ACC112 (cell line): ENCODE measurements around the gene PHC3.
"Not testable (repeated sequence)": the region's sequence is repeated elsewhere in the genome, so short reads cannot be mapped to it uniquely, and the experiment has no call there.

ENCODE experiments used
- H2AFZ ChIP-seq: fragments of 200-600 bp; sonication (generic); one replicate; pipeline ENCODE4 v1.6.0; 2017; ENCODE audit warnings: antibody characterized with exemption, low read length; ENCODE audit not compliant: unreplicated experiment
- H3K27ac ChIP-seq: fragments of 200-600 bp; sonication (generic); 2 replicates; pipeline ENCODE4 v1.5.1; 2014; ENCODE audit warnings: low read depth, mild to moderate bottlenecking, antibody characterized with exemption, low read length, moderate library complexity
- H3K27me3 ChIP-seq: fragments of 200-600 bp; sonication (generic); 2 replicates; pipeline ENCODE4 v1.6.1; 2014; ENCODE audit warnings: mild to moderate bottlenecking, antibody characterized with exemption, low read length, moderate library complexity, mixed read lengths; ENCODE audit not compliant: insufficient read depth
- H3K36me3 ChIP-seq: fragments of 200-600 bp; sonication (generic); 2 replicates; pipeline ENCODE4 v1.6.1; 2016; ENCODE audit warnings: mild to moderate bottlenecking, antibody characterized with exemption, low read length, moderate library complexity, mixed read lengths; ENCODE audit not compliant: insufficient read depth
- H3K4me1 ChIP-seq: fragments of 200-600 bp; sonication (generic); one replicate; pipeline ENCODE4 v1.6.1; 2016; ENCODE audit warnings: low read length, mixed read lengths; ENCODE audit not compliant: insufficient read depth, unreplicated experiment, control insufficient read depth
- H3K4me3 ChIP-seq: fragments of 200-600 bp; sonication (generic); 2 replicates; pipeline ENCODE4 v1.5.1; 2014; ENCODE audit warnings: mild to moderate bottlenecking, low read depth, low read length
- H3K79me2 ChIP-seq: fragments of 200-600 bp; sonication (generic); one replicate; pipeline ENCODE4 v1.6.0; 2016; ENCODE audit warnings: low read length; ENCODE audit not compliant: control insufficient read depth, unreplicated experiment, insufficient read depth

The PHC3 gene

DNA sequence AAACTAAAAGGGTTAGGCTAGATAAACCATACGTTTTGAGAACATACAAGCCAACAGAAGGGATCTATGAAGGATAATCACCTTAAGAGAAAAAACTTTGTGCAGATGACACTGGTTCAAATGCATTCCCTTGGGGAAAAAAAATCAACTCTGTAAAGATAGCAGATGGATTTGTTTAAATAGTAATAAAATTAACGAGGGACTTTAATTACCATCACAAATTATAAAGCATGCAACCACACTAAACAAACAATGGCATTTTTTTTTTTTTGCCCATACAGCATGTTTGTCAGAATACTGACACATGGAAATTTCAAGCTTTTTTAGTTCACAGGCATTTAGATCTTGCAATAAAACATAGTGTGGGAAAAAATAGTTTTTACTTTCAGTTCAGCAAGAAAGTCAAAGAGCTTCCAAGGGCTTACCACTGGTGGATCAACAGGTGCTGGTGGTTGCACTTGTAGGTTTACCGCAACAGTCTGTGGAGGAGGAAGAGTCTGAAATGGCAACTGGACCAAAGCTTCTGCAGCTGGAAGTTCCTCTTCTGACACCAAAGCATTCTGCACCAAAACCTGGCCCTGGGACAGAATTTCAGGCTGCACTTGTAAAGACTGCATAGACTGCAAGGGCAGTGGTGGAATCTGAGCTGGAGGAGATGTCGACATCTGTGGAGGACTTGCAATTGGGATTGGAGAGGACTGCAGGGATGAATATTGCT is 53.1 kb downstream of the PHC3 start:
- Histone ChIP-seq H3K79me2 (peaks cover 9% of the 10 kb centered on the region), H3K4me3 (no peak overlapping the region), H3K27ac (no peak overlapping the region), H3K27me3 (no peaks in the 10 kb centered on the region), H2AFZ (no peak overlapping the region), H3K4me1 (peaks cover 12% of the 10 kb centered on the region), H3K36me3 (peaks cover 39% of the 10 kb centered on the region)

DNA sequence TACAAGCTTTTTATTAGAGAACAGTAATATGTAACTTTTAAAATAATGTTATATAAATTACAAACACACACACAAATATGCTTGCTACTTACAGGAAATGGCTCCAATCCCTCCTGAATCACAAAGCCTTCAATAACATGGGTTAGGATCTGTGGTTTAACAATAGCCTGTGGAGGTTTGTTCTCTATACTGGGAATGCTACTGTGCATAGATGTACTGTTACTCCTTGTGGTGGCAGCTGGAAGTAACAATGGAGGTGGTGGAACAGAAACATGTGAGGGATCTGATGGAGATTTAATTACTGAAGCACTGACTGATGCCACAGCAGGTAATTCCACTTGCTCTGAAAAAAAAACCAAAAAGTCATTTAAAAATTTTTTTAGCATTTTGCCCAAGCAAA is 64.4 kb downstream of the PHC3 start:
- H3K79me2 ChIP-seq, result no peaks in the 10 kb centered on the region
- H3K36me3 ChIP-seq, result peaks cover 39% of the 10 kb centered on the region
- no peaks in the 10 kb centered on the region for H3K4me1 ChIP-seq
- no peak overlapping the region for H2AFZ ChIP-seq
- no peak overlapping the region for H3K4me3 ChIP-seq
- no peak overlapping the region for H3K27ac ChIP-seq
- H3K27me3 ChIP-seq, result no peaks in the 10 kb centered on the region

DNA sequence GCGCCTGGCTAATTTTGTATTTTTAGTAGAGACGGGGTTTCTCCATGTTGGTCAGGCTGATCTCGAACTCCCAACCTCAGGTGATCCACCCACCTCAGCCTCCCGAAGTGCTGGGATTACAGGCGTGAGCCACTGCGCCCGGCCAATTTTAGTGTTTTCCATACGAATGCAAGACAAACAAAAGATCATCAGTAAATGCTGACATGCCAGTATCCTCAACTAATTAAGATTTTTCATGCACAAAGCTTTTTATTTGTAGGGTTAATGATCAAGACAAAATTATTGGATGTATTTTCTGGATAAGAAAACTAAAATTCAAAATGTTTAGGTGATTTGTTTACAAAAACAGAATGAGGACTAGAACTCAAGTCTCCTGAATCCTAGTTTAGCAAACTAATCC is 67.4 kb downstream of the PHC3 start:
- not testable (repeated sequence) for H3K4me3 ChIP-seq, H3K79me2 ChIP-seq, H3K4me1 ChIP-seq, H3K27me3 ChIP-seq, H3K27ac ChIP-seq, H2AFZ ChIP-seq
- peaks cover 24% of the 10 kb centered on the region for H3K36me3 ChIP-seq

DNA sequence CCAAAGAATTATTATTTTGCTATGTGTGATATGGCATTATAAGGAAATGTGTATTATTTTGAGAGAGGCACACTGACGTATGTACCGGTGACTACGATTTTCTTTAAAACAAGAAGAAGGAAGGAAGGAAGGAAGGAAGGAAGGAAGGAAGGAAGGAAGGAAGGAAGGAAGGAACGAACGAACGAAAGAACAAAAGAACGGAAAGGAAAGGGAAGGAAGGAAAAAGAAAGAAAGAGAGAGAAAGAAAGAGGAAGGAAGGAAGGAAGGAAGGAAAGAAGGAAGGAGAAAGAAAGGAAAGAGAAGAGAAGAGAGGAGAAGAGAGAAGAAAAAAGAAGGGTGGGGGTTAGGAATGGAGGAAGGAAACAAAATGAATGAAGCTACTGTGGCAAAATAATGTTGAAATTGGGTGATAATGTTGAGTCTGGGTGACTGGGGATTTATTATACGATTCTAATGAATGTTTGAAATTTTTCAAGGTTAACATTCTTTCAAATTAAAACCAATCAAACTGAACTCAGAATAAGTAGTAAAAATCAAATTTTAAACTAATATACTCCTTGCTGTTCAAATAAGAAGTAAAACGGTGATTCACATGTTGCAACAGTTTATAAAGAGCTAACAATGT is 70.3 kb downstream of the PHC3 start:
- H3K4me3 ChIP-seq, result no peak overlapping the region
- H3K36me3 ChIP-seq, result peaks cover 24% of the 10 kb centered on the region
- H3K27me3 ChIP-seq, result no peaks in the 10 kb centered on the region
- no peaks in the 10 kb centered on the region for H3K79me2 ChIP-seq
- no peak overlapping the region for H2AFZ ChIP-seq
- no peaks in the 10 kb centered on the region for H3K4me1 ChIP-seq
- no peak overlapping the region for H3K27ac ChIP-seq

DNA sequence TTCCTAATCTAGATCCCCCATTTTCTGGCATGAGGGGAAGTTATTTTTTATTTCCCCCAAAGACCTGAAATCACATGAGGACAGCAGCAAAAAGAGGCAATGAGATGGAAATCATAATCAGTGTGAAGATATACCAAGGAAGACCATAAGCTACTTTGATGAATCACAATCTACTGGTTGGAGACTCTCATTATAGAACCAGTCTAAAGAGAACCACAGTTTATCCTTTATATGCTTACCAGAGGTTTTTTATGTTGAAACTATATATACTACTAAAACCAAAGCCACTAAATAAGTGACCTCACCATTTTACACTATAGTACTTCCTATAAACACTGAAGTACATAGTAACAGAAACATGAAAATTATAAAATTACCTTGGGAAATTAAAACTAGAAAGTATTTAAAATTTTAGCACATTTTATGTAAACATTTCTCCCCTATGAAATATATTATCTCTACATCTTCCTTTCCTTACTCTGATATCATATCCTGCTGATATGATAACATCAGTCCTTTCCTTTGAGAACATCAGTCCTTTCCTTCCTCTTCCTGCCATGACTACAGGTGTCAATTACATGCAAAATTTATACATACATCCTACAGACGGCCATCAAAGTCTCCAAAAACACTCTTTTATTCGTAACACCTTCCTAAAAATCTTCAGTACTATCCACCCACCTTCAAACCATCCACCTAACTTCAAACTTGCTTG is 71.8 kb downstream of the PHC3 start:
- Histone ChIP-seq H3K36me3 (peaks cover 20% of the 10 kb centered on the region), H3K79me2 (no peaks in the 10 kb centered on the region)

DNA sequence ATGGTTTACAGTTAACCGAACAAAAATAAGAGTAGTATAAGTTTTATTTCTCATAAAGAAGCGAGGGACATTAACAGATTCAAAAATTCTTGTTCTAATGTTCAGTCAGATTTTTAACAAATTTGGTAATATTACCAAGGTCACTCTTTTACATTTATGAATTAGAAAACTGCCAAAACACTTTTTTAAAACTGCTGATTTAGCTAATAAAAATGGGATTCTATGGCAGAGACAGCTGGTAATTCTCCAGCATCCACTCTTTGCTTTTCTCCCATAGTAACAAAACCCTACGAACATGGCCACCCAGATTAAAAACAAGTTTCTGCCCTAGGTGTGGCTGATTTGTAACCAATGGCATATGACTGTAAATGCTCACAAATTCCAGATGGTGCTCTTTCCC is 72.6 kb downstream of the PHC3 start:
- H3K4me1 ChIP-seq, result no peaks in the 10 kb centered on the region
- no peaks in the 10 kb centered on the region for H3K27me3 ChIP-seq
- H3K4me3 ChIP-seq, result no peak overlapping the region
- H3K36me3 ChIP-seq, result peaks cover 14% of the 10 kb centered on the region
- H3K27ac ChIP-seq, result no peak overlapping the region
- no peaks in the 10 kb centered on the region for H3K79me2 ChIP-seq
- H2AFZ ChIP-seq, result no peak overlapping the region

More for the DNA sequence above, 71.8 kb downstream of the PHC3 start:
- no peak overlapping the region for H3K27ac ChIP-seq
- no peaks in the 10 kb centered on the region for H3K4me1 ChIP-seq
- no peak overlapping the region for H2AFZ ChIP-seq
- no peak overlapping the region for H3K4me3 ChIP-seq
- H3K27me3 ChIP-seq, result no peaks in the 10 kb centered on the region

DNA sequence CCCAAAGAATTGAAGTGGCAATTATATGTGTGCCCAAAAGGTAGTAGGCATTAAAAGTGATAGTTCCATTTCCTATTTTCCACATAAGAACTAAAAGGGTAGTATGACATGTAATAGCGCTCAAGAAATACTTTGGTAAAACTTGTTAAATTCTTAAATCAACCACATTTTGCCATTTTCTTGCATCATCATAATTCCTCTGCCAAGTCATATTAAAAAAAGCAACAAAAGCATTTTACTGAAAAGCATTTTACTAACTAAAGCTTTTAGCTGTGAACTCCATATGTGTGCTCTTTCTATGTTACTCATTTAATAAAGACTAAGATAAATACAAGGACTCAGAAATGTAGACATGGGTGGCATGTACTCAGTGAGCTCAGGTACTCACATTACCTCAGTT is 73.6 kb downstream of the PHC3 start:
- H3K4me1 ChIP-seq, result no peaks in the 10 kb centered on the region
- no peaks in the 10 kb centered on the region for H3K79me2 ChIP-seq
- H2AFZ ChIP-seq, result no peak overlapping the region
- H3K27me3 ChIP-seq, result no peaks in the 10 kb centered on the region
- H3K27ac ChIP-seq, result no peak overlapping the region
- no peak overlapping the region for H3K4me3 ChIP-seq
- H3K36me3 ChIP-seq, result peaks cover 7% of the 10 kb centered on the region

DNA sequence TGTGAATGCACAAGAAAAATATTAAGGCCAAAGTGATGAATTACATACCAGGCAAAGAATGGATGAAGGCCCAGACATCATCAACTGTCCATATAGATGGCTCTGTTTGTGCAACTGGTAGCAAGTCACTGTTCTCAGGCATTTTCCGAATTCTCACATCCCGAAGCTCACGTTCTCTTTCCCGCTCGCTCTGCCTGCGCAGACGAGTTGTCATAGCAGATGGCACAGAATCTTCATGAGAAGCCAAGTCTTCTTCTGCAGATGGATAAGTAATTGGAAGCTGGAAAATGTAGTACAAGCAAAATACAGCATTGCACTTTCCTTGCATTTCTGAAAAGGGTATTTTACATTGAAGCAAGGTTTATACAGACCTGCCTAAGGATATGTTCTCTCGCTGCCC is 79.1 kb downstream of the PHC3 start:
- no peak overlapping the region for H3K27ac ChIP-seq
- H3K4me1 ChIP-seq, result no peaks in the 10 kb centered on the region
- no peaks in the 10 kb centered on the region for H3K27me3 ChIP-seq
- H3K4me3 ChIP-seq, result no peak overlapping the region
- H3K79me2 ChIP-seq, result no peaks in the 10 kb centered on the region
- peaks cover 29% of the 10 kb centered on the region for H3K36me3 ChIP-seq
- H2AFZ ChIP-seq, result no peak overlapping the region

DNA sequence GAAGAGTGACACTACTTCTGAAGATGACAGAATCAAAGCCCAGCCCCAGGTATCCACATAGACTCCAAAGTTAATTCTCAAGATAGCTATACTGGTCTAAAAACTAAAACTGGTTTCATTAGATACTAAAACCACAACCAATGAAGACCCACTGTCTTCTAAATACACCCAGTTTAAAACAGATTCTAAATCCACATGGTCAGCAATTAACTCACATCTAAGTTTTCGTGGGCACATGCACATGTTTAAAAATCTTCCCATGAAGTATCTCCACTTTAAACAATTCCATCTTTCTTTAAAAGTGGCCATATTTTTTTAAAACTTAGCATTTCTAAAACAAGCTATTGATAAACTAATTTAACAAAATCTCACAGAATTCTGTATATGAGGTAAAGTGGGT is 80.6 kb downstream of the PHC3 start:
- Histone ChIP-seq H3K79me2 (no peaks in the 10 kb centered on the region), H3K4me1 (no peaks in the 10 kb centered on the region), H3K27ac (no peak overlapping the region), H3K27me3 (no peaks in the 10 kb centered on the region), H3K4me3 (no peak overlapping the region), H3K36me3 (peaks cover 35% of the 10 kb centered on the region), H2AFZ (no peak overlapping the region)

DNA sequence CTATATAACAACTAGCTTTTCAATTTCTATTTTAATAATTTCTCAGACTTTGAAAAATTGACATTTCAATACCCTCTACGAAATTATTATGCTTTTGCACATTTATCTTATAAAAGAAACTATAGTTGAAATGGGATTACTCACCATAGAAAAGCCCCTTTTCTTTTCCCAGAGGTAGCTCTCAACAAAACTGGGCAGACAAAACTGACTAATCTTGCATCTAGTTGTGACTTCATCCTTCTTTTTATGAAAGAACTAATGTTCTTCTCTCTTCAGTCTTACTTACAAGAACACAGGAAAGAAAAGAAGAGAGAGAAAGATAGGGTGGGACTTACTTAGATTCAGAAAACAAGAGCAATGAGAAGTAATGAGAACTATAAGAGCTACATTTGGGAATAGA is 82.8 kb downstream of the PHC3 start:
- Histone ChIP-seq H3K27me3 (no peaks in the 10 kb centered on the region), H2AFZ (no peak overlapping the region), H3K27ac (no peak overlapping the region), H3K36me3 (peaks cover 55% of the 10 kb centered on the region), H3K79me2 (peaks cover 2% of the 10 kb centered on the region), H3K4me1 (no peaks in the 10 kb centered on the region), H3K4me3 (no peak overlapping the region)

DNA sequence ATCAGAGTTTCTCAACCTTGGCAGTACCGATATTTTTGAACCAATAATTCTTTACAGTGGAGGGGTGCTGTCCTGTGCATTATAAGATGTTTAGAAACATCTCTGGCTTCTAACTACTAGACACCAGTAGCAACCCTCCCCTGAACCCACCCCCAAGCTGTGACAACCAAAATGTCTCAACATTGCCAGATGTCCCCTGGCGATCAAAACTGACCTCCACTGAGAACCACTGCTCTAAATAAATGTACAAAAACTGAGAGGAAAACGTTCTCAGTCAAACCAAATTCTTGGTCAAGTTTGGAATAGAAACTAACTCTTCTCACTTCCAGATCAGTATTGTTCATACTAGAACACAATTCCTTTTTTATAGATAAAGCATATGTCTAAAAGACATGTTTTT is 85.2 kb downstream of the PHC3 start:
- Histone ChIP-seq H2AFZ (no peak overlapping the region), H3K4me3 (no peak overlapping the region), H3K36me3 (peaks cover 68% of the 10 kb centered on the region), H3K27ac (no peak overlapping the region), H3K79me2 (peaks cover 2% of the 10 kb centered on the region), H3K4me1 (no peaks in the 10 kb centered on the region), H3K27me3 (no peaks in the 10 kb centered on the region)
